Neural cell (in vitro differentiated cells): ENCODE measurements around the gene BTRC. TPM values are rescaled to one million over a fixed set of nuclear protein-coding genes. Genes with fewer than 3 reads are reported as not detected.
"Not testable (repeated sequence)": the region's sequence is repeated elsewhere in the genome, so short reads cannot be mapped to it uniquely, and the experiment has no call there.

Experiments used
- H2AFZ ChIP-seq: fragments of 200-600, 300-800 bp; sonication (generic), shearing (Covaris generic); 2 replicates; pipeline ENCODE4 v1.6.0; 2014; ENCODE audit warnings: low read depth, mild to moderate bottlenecking, antibody characterized with exemption, low read length, moderate library complexity
- H3F3A ChIP-seq: fragments of 200-600 bp; shearing (Covaris generic); 2 replicates; pipeline ENCODE4 v1.6.1; 2016; ENCODE audit warnings: mild to moderate bottlenecking, moderate library complexity, mixed read lengths, antibody characterized with exemption, low read length; ENCODE audit not compliant: insufficient read depth, poor library complexity, severe bottlenecking
- H3K27ac ChIP-seq: fragments of 200-600, 300-800 bp; sonication (generic), shearing (Covaris generic); 2 replicates; pipeline ENCODE4 v1.5.1; 2014; ENCODE audit warnings: mild to moderate bottlenecking, low read length, moderate library complexity
- H3K27me3 ChIP-seq: fragments of 300-800, 200-600 bp; sonication (generic), shearing (Covaris generic); 2 replicates; pipeline ENCODE4 v1.6.0; 2014; ENCODE audit warnings: mild to moderate bottlenecking, low read depth, low read length, moderate library complexity; ENCODE audit not compliant: insufficient read depth
- H3K36me3 ChIP-seq: fragments of 300-800, 200-600 bp; sonication (generic), shearing (Covaris generic); 2 replicates; pipeline ENCODE4 v1.5.1; 2014; ENCODE audit warnings: mild to moderate bottlenecking, antibody characterized with exemption, low read length, moderate library complexity; ENCODE audit not compliant: insufficient read depth
- H3K4me2 ChIP-seq: fragments of 300-800, 200-600 bp; sonication (generic), shearing (Covaris generic); 2 replicates; pipeline ENCODE4 v1.6.0; 2014; ENCODE audit warnings: mild to moderate bottlenecking, low read length
- H3K4me3 ChIP-seq: fragments of 300-800, 200-600 bp; sonication (generic), shearing (Covaris generic); 2 replicates; pipeline ENCODE4 v1.5.1; 2014; ENCODE audit warnings: mild to moderate bottlenecking, low read length, moderate library complexity
- H3K79me2 ChIP-seq: fragments of 200-600 bp; shearing (Covaris generic); replicated peaks from 2 replicates; pipeline ENCODE4 v1.6.0; 2014; ENCODE audit warnings: mild to moderate bottlenecking, low read length, moderate library complexity; ENCODE audit not compliant: insufficient read depth
- H3K9ac ChIP-seq: fragments of 300-800, 200-600 bp; sonication (generic), shearing (Covaris generic); 2 replicates; pipeline ENCODE4 v1.6.1; 2016; ENCODE audit warnings: mild to moderate bottlenecking, low read length, mixed read lengths
- H3K9me2 ChIP-seq: fragments of 200-600 bp; shearing (Covaris generic); 2 replicates; pipeline ENCODE4 v1.6.1; 2016; ENCODE audit warnings: mild to moderate bottlenecking, low read length, mixed read lengths; ENCODE audit not compliant: insufficient read depth
- H3K9me3 ChIP-seq: fragments of 200-600, 300-800 bp; sonication (generic), shearing (Covaris generic); 2 replicates; pipeline ENCODE4 v1.6.1; 2016; ENCODE audit warnings: mild to moderate bottlenecking, mixed run types, low read length, moderate library complexity, mixed read lengths
- H4K20me1 ChIP-seq: fragments of 200-600 bp; shearing (Covaris generic); 2 replicates; pipeline ENCODE4 v1.6.1; 2016; ENCODE audit warnings: mild to moderate bottlenecking, mixed run types; ENCODE audit not compliant: insufficient read depth
- EP300 ChIP-seq: fragments of 450-650 bp; conservative IDR thresholded peaks from 2 replicates; pipeline ENCODE4 v1.6.1; 2014; ENCODE audit warnings: antibody characterized with exemption, mild to moderate bottlenecking, moderate library complexity; ENCODE audit not compliant: poor library complexity, severe bottlenecking
- EZH2 ChIP-seq: fragments of 200-600, 300-800 bp; shearing (Covaris generic), sonication (generic); IDR thresholded peaks from 2 replicates; pipeline ENCODE4 v1.6.1; 2014; ENCODE audit warnings: antibody characterized with exemption, low read length, borderline replicate concordance, mild to moderate bottlenecking; ENCODE audit not compliant: insufficient read depth, poor library complexity, severe bottlenecking
- MXI1 ChIP-seq: fragments of 450-650 bp; conservative IDR thresholded peaks from 2 replicates; pipeline ENCODE4 v1.6.1; 2014; ENCODE audit warnings: antibody characterized with exemption, mild to moderate bottlenecking; ENCODE audit not compliant: poor library complexity, severe bottlenecking
- POLR2AphosphoS5 ChIP-seq: IDR thresholded peaks from 2 replicates; pipeline ENCODE4 v1.6.1; 2012
- RAD21 ChIP-seq: fragments of 450-650 bp; conservative IDR thresholded peaks from 2 replicates; pipeline ENCODE4 v1.6.1; 2014; ENCODE audit warnings: antibody characterized with exemption, mild to moderate bottlenecking, moderate library complexity
- SMC3 ChIP-seq: fragments of 450-650 bp; conservative IDR thresholded peaks from 2 replicates; pipeline ENCODE4 v1.6.1; 2014; ENCODE audit warnings: antibody characterized with exemption, mild to moderate bottlenecking, moderate library complexity; ENCODE audit not compliant: poor library complexity
- TAF1 ChIP-seq: IDR thresholded peaks from 2 replicates; pipeline ENCODE4 v1.6.1; 2012; ENCODE audit warnings: low read depth
- polyA plus RNA-seq: library from polyadenylated mRNA; depleted of rRNA; stranded (reverse); fragments of >200 nt; gene quantifications from 2 replicates; pipeline ENCODE4 v1.2.3, GENCODE V29; 2014
- TF ChIP-seq, protein P1 (sequence below): fragments of 450-650 bp; IDR thresholded peaks from 2 replicates; pipeline ENCODE4 v1.5.1; 2014; ENCODE audit warnings: antibody characterized with exemption, mild to moderate bottlenecking, moderate library complexity; ENCODE audit not compliant: poor library complexity, severe bottlenecking
- TF ChIP-seq, protein P2 (sequence below): IDR thresholded peaks from 2 replicates; pipeline ENCODE4 v1.6.1; 2012; ENCODE audit warnings: borderline replicate concordance

The BTRC gene
- polyA plus RNA-seq, 1 donor from 2014 or later, result 32.6 TPM

DNA sequence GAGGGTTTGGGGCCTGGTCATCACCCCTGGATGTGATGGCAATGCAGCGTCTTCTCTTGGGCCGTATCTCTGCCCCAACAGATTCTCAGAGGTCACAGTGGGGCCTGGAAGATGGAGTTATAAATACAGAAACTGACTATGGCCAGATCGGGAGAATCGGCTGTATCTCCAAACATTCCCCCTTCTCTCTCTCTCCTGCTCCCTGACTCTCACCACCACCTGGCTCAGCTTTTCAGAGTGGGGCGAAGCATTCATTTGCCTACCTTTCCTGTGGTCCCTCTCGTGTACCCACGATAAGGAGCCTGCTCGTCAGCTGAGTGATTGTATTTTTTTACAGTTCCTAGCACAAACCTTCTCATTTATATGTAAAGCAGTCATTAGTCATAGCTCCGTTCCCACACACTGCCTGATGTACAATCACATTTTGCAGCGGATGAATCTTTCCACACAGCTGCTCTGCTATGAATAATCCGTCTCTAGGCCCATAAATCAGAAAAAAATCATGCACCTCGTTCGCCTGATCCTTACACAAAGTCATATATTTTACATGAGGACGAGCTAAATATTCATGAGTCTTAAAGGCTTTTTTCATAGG, 23.2 kb upstream of the BTRC start:
- Histone ChIP-seq H4K20me1 (no peaks in the 10 kb centered on the region), H3K9me2 (no peaks in the 10 kb centered on the region), H3K36me3 (no peaks in the 10 kb centered on the region), H2AFZ (peak overlapping the region; percentile 16), H3K27me3 (no peaks in the 10 kb centered on the region), H3K27ac (peak overlapping the region; percentile 86), H3K4me3 (peak overlapping the region; percentile 21), H3K9ac (peak overlapping the region; percentile 58), H3K4me2 (peak overlapping the region; percentile 19), H3K79me2 (no peaks in the 10 kb centered on the region), H3F3A (no peaks in the 10 kb centered on the region), H3K9me3 (peaks cover 2% of the 10 kb centered on the region)
- no peak for TF ChIP-seq POLR2AphosphoS5
- TF ChIP-seq, protein P1, sequence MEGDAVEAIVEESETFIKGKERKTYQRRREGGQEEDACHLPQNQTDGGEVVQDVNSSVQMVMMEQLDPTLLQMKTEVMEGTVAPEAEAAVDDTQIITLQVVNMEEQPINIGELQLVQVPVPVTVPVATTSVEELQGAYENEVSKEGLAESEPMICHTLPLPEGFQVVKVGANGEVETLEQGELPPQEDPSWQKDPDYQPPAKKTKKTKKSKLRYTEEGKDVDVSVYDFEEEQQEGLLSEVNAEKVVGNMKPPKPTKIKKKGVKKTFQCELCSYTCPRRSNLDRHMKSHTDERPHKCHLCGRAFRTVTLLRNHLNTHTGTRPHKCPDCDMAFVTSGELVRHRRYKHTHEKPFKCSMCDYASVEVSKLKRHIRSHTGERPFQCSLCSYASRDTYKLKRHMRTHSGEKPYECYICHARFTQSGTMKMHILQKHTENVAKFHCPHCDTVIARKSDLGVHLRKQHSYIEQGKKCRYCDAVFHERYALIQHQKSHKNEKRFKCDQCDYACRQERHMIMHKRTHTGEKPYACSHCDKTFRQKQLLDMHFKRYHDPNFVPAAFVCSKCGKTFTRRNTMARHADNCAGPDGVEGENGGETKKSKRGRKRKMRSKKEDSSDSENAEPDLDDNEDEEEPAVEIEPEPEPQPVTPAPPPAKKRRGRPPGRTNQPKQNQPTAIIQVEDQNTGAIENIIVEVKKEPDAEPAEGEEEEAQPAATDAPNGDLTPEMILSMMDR, result no peak
- peak; percentile 11 for TF ChIP-seq RAD21
- no peak for TF ChIP-seq EP300
- TF ChIP-seq TAF1, result no peak
- no peak for TF ChIP-seq MXI1
- no peak for TF ChIP-seq EZH2
- TF ChIP-seq SMC3, result no peak
- TF ChIP-seq, protein P2, sequence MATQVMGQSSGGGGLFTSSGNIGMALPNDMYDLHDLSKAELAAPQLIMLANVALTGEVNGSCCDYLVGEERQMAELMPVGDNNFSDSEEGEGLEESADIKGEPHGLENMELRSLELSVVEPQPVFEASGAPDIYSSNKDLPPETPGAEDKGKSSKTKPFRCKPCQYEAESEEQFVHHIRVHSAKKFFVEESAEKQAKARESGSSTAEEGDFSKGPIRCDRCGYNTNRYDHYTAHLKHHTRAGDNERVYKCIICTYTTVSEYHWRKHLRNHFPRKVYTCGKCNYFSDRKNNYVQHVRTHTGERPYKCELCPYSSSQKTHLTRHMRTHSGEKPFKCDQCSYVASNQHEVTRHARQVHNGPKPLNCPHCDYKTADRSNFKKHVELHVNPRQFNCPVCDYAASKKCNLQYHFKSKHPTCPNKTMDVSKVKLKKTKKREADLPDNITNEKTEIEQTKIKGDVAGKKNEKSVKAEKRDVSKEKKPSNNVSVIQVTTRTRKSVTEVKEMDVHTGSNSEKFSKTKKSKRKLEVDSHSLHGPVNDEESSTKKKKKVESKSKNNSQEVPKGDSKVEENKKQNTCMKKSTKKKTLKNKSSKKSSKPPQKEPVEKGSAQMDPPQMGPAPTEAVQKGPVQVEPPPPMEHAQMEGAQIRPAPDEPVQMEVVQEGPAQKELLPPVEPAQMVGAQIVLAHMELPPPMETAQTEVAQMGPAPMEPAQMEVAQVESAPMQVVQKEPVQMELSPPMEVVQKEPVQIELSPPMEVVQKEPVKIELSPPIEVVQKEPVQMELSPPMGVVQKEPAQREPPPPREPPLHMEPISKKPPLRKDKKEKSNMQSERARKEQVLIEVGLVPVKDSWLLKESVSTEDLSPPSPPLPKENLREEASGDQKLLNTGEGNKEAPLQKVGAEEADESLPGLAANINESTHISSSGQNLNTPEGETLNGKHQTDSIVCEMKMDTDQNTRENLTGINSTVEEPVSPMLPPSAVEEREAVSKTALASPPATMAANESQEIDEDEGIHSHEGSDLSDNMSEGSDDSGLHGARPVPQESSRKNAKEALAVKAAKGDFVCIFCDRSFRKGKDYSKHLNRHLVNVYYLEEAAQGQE, result no peak

DNA sequence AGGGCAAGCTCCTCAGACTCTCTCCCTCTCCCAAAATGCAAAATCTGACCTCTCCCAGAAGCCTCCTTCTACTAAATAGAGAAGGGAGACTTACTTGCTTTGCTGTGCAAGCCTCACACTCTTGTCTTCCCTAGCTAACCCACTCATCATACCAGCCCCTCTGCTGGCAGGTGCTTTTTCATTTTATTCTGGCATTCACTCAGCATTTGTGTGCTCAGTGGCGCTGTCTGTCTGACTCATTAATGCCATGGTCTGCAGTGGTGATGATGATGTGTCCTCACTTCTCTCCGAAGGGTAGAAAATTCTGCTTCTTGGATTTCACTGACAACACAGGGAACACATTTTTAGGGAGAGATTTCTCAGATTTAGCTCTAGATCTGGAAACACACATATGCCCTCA, 22.0 kb upstream of the BTRC start:
- H2AFZ ChIP-seq, result no peak overlapping the region
- H3F3A ChIP-seq, result no peaks in the 10 kb centered on the region
- no peak overlapping the region for H3K4me3 ChIP-seq
- H3K9ac ChIP-seq, result peak overlapping the region; percentile 58
- peaks cover 2% of the 10 kb centered on the region for H3K9me3 ChIP-seq
- peak overlapping the region; percentile 86 for H3K27ac ChIP-seq
- H3K36me3 ChIP-seq, result no peaks in the 10 kb centered on the region
- H3K9me2 ChIP-seq, result no peaks in the 10 kb centered on the region
- TF ChIP-seq EP300 (no peak), RAD21 (no peak), MXI1 (no peak), POLR2AphosphoS5 (no peak), EZH2 (no peak), TAF1 (no peak), SMC3 (no peak)
- TF ChIP-seq, protein P2, result no peak
- TF ChIP-seq, protein P1, result no peak
- no peaks in the 10 kb centered on the region for H4K20me1 ChIP-seq
- no peaks in the 10 kb centered on the region for H3K79me2 ChIP-seq
- no peaks in the 10 kb centered on the region for H3K27me3 ChIP-seq
- H3K4me2 ChIP-seq, result no peak overlapping the region

DNA sequence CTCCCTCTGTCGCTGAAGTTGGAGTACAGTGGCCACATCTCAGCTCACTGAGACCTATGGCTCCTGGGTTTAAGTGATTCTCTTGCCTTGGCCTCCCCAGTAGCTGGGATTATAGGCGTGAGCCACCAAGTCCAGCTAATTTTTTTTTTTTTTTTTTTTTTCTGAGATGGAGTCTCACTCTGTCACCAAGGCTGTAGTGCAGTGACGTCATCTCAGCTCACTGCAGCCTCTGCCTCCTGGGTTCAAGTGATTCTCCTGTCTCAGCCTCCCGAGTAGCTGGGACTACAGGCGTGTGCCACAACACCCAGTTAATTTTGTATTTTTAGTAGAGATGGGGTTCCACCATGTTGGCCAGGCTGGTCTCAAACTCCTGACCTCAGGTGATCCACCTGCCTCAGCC, 19.7 kb upstream of the BTRC start:
- not testable (repeated sequence) for H3K36me3 ChIP-seq, H3K4me3 ChIP-seq, H3K27me3 ChIP-seq, H3F3A ChIP-seq, H3K79me2 ChIP-seq, H2AFZ ChIP-seq, H3K9me3 ChIP-seq, H3K27ac ChIP-seq, H3K4me2 ChIP-seq, H3K9me2 ChIP-seq, H4K20me1 ChIP-seq, H3K9ac ChIP-seq
